ENCODE measurements around the gene RAB20.
"Not testable (repeated sequence)": the region's sequence is repeated elsewhere in the genome, so short reads cannot be mapped to it uniquely, and the experiment has no call there.

The RAB20 gene

GRCh38 chr13:110575322-110576069 lies 14.0 kb upstream of the RAB20 start:
- no peak for DNase-seq (ENCODE audit: low read depth)

- no peak for DNase-seq (ENCODE audit: low read depth)
Observed at GRCh38 chr13:110574161-110574560, 12.6 kb upstream of the RAB20 start.

- no peak for DNase-seq (ENCODE audit: low read depth)
Observed at GRCh38 chr13:110572778-110573118, 11.2 kb upstream of the RAB20 start.

- no peak for DNase-seq (ENCODE audit: low read depth)
Observed at GRCh38 chr13:110571896-110572777, 10.6 kb upstream of the RAB20 start.

- no peak for DNase-seq (ENCODE audit: low read depth)
Observed at GRCh38 chr13:110570886-110571285, 9.4 kb upstream of the RAB20 start.

GRCh38 chr13:110569962-110570361 lies 8.4 kb upstream of the RAB20 start:
- not testable (repeated sequence) for DNase-seq (ENCODE audit: low read depth)

- DNase-seq (ENCODE audit: low read depth), result no peak
Observed at GRCh38 chr13:110568612-110569011, 7.1 kb upstream of the RAB20 start.

GRCh38 chr13:110566171-110566570 lies 4.6 kb upstream of the RAB20 start:
- DNase-seq (ENCODE audit: low read depth), result no peak

- no peak for DNase-seq (ENCODE audit: low read depth)
Observed at GRCh38 chr13:110565296-110565695, 3.8 kb upstream of the RAB20 start.

- DNase-seq (ENCODE audit: low read depth), result no peak
Observed at GRCh38 chr13:110564472-110564985, 3.0 kb upstream of the RAB20 start.

GRCh38 chr13:110563463-110563774 lies 1.9 kb upstream of the RAB20 start:
- no peak for DNase-seq (ENCODE audit: low read depth)

GRCh38 chr13:110562696-110563462 lies 1.4 kb upstream of the RAB20 start:
- no peak for DNase-seq (ENCODE audit: low read depth)

- DNase-seq (ENCODE audit: low read depth), result no peak
Observed at GRCh38 chr13:110562036-110562597, 595 bp upstream of the RAB20 start.

GRCh38 chr13:110560601-110561343 lies 750 bp downstream of the RAB20 start:
- no peak for DNase-seq (ENCODE audit: low read depth)

- DNase-seq (ENCODE audit: low read depth), result no peak
Observed at GRCh38 chr13:110559986-110560385, 1.5 kb downstream of the RAB20 start.

- DNase-seq (ENCODE audit: low read depth), result no peak
Observed at GRCh38 chr13:110559429-110559943, 2.0 kb downstream of the RAB20 start.

- no peak for DNase-seq (ENCODE audit: low read depth)
Observed at GRCh38 chr13:110557610-110558305, 3.8 kb downstream of the RAB20 start.

- no peak for DNase-seq (ENCODE audit: low read depth)
Observed at GRCh38 chr13:110557082-110557481, 4.4 kb downstream of the RAB20 start.

- no peak for DNase-seq (ENCODE audit: low read depth)
Observed at GRCh38 chr13:110556224-110556606, 5.3 kb downstream of the RAB20 start.

- no peak for DNase-seq (ENCODE audit: low read depth)
Observed at GRCh38 chr13:110555601-110556223, 5.8 kb downstream of the RAB20 start.

Measured in activated T-helper 1 cell treated with Interleukin-2 at 50 U/mL for 16 hours (primary cell).